Suprapubic skin (tissue), 4 donors: Measurements from ENCODE around the gene ALPI. TPM values are rescaled to one million over a fixed set of nuclear protein-coding genes. Genes with fewer than 3 reads are reported as not detected.
A peak's percentile ranks its signal among the peaks of the same experiment; 100 is the strongest.

ENCODE experiments used
- DNase-seq, 2 donors: peaks; one replicate each; pipeline ENCODE4 v3.0.0-alpha.2; 2019; ENCODE audit warnings: low spot score in 2 of 2
- H3K27ac ChIP-seq: fragments of 200-600 bp; sonication (generic); one replicate; pipeline ENCODE4 v1.5.1; 2019
- H3K27me3 ChIP-seq: fragments of 200-600 bp; sonication (generic); one replicate; pipeline ENCODE4 v1.5.1; 2019
- H3K36me3 ChIP-seq: fragments of 200-600 bp; sonication (generic); one replicate; pipeline ENCODE4 v1.5.1; 2019
- H3K4me1 ChIP-seq: fragments of 200-600 bp; sonication (generic); one replicate; pipeline ENCODE4 v1.5.1; 2019
- H3K4me3 ChIP-seq: fragments of 200-600 bp; sonication (generic); one replicate; pipeline ENCODE4 v1.5.1; 2019; ENCODE audit warnings: mild to moderate bottlenecking
- H3K9me3 ChIP-seq: fragments of 200-600 bp; sonication (generic); one replicate; pipeline ENCODE4 v1.5.1; 2019
- CTCF ChIP-seq, 2 donors: fragments of 200-600 bp in 1 of 2; fragments of 450-650 bp in 1 of 2; sonication (generic) in 1 of 2; IDR thresholded peaks; one replicate each; pipeline ENCODE4 v1.5.1; 2016 to 2019; ENCODE audit warnings: antibody characterized with exemption in 2 of 2, mild to moderate bottlenecking in 1 of 2, moderate library complexity in 1 of 2
- EP300 ChIP-seq: sonication (generic); formaldehyde crosslinking; IDR thresholded peaks from one replicate; pipeline ENCODE4 v1.6.1; 2017; ENCODE audit warnings: antibody characterized with exemption
- POLR2A ChIP-seq, 2 donors: fragments of 450-650 bp; IDR thresholded peaks; one replicate each; pipeline ENCODE4 v1.6.1; 2017; ENCODE audit warnings: antibody characterized with exemption in 2 of 2, mild to moderate bottlenecking in 2 of 2, moderate library complexity in 2 of 2
- POLR2AphosphoS5 ChIP-seq, 3 donors: sonication (generic); formaldehyde crosslinking; IDR thresholded peaks; one replicate each; pipeline ENCODE4 v1.6.1; 2017; ENCODE audit warnings: antibody characterized with exemption in 3 of 3
- WGBS: methylation state at CpG from one replicate; pipeline ENCODE4 v1.1.5; 2018; 5-methylcytosine and 5-hydroxymethylcytosine counted together
- total RNA-seq, 4 donors: library from RNA; depleted of rRNA; stranded (reverse); fragments of >200 nt; gene quantifications; one replicate each; pipeline ENCODE4 v1.1.0, GENCODE V29; 2016

The ALPI gene
- total RNA-seq, 4 donors from 2014 or later = not detected

DNA sequence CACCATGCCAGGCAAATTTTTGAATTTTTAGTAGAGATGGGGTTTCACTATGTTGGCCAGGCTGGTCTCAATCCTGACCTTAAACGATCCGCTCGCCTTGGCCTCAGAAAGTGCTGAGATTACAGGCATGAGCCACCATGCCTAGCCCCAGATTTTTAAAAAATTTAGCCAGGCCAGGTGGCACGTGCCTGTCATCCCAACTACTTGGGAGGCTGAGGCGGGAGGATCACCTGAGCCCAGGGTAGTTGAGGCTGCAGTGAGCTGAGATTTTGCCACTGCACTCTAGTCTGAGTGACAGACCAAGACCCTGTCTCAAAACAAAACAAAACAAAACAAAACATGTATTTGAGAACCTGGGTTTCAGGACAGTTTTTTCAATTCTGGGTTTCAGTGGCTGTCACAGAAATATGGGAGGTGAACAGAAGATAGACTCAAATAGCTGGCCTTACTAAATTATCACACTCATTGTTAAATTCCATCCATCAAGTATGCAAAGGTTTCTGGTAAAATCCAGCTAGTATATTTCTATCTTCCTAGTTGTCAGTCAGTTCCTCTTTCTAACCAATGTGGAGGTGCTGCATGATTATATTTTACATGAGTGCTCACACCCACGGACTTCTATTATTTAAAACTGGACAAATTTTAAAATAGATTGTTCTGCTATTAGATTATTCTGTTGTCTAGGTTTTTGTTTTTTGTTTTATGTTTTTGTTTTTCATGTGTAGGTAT, 43.9 kb upstream of the ALPI start:
- WGBS = 84% methylated on average over 6 of the region's 6 CpGs
- Histone ChIP-seq H3K27me3 (peaks cover 66% of the 10 kb centered on the region), H3K27ac (no peak overlapping the region), H3K9me3 (no peaks in the 10 kb centered on the region), H3K36me3 (no peaks in the 10 kb centered on the region), H3K4me1 (no peaks in the 10 kb centered on the region), H3K4me3 (no peak overlapping the region)
- peak in 1 of 2 donors; percentile 15 for DNase-seq
- TF ChIP-seq CTCF (IDR thresholded peaks at IDR 0.05) (no peak), EP300 (no peak), POLR2AphosphoS5 (IDR thresholded peaks at IDR 0.05) (no peak), POLR2A (IDR thresholded peaks at IDR 0.05) (no peak)

- Histone ChIP-seq H3K27me3 (peaks cover 75% of the 10 kb centered on the region), H3K9me3 (no peaks in the 10 kb centered on the region), H3K36me3 (no peaks in the 10 kb centered on the region), H3K27ac (no peak overlapping the region), H3K4me1 (no peaks in the 10 kb centered on the region), H3K4me3 (no peak overlapping the region)
- WGBS = 45% methylated on average over 5 of the region's 5 CpGs
- TF ChIP-seq CTCF (IDR thresholded peaks at IDR 0.05) (no peak), POLR2A (IDR thresholded peaks at IDR 0.05) (no peak), EP300 (no peak), POLR2AphosphoS5 (IDR thresholded peaks at IDR 0.05) (no peak)
- peak in 1 of 2 donors; percentile 8 for DNase-seq
Observed at GRCh38 chr2:232412986-232413385, 43.0 kb upstream of the ALPI start.

GRCh38 chr2:232415138-232415690, 40.7 kb upstream of the ALPI start:
- WGBS = 96% methylated on average over 4 of the region's 8 CpGs
- DNase-seq = peak in 1 of 2 donors; percentile 49
- Histone ChIP-seq H3K4me1 (peaks cover 18% of the 10 kb centered on the region), H3K36me3 (no peaks in the 10 kb centered on the region), H3K4me3 (no peak overlapping the region), H3K9me3 (no peaks in the 10 kb centered on the region), H3K27me3 (peaks cover 89% of the 10 kb centered on the region), H3K27ac (no peak overlapping the region)
- TF ChIP-seq POLR2AphosphoS5 (IDR thresholded peaks at IDR 0.05) (no peak), POLR2A (IDR thresholded peaks at IDR 0.05) (no peak), CTCF (IDR thresholded peaks at IDR 0.05) (no peak), EP300 (no peak)

GRCh38 chr2:232415736-232416520, 40.0 kb upstream of the ALPI start:
- peaks cover 25% of the 10 kb centered on the region for H3K4me1 ChIP-seq
- H3K27me3 ChIP-seq = peaks cover 89% of the 10 kb centered on the region
- no peaks in the 10 kb centered on the region for H3K36me3 ChIP-seq
- H3K4me3 ChIP-seq = no peak overlapping the region
- DNase-seq = peak in 1 of 2 donors; percentile 57
- TF ChIP-seq POLR2AphosphoS5 (IDR thresholded peaks at IDR 0.05) = no peak
- no peak for TF ChIP-seq CTCF (IDR thresholded peaks at IDR 0.05)
- no peak for TF ChIP-seq EP300
- no peak for TF ChIP-seq POLR2A (IDR thresholded peaks at IDR 0.05)
- no peak overlapping the region for H3K27ac ChIP-seq
- H3K9me3 ChIP-seq = no peaks in the 10 kb centered on the region
- 96% methylated on average over 4 of the region's 12 CpGs for WGBS
